GM10266 (cell line): ENCODE measurements around the gene BNIP3.

Experiments
- DNase-seq: peaks from one replicate; pipeline ENCODE4 v3.0.0; 2012; ENCODE audit errors: extremely low spot score
- CTCF ChIP-seq: IDR thresholded peaks from 2 replicates; pipeline ENCODE4 v1.5.1; 2012; ENCODE audit warnings: mild to moderate bottlenecking, low read depth; ENCODE audit not compliant: control insufficient read depth, insufficient read depth; ENCODE audit errors: missing control alignments

BNIP3 gene

DNA sequence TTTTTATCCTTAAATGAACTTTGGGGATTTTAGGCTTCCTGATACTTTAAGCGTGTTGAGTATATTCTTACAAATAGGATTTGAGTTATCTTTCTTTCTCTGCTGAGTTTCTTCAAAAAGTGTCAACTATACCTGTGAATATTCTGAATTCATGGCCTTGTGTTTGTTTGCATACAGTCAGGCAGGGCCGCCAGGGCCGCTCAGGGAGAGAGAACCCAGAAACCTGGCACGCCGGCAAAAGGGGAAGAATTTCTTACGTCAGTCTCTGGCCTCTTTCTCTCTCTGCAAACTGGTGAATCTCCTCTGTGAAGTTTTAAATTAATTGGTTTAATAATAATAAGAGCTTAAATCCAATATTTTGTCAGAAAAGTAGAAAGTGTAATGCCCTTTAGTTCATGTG, 29.3 kb upstream of the BNIP3 start:
- DNase-seq, result no peak
- TF ChIP-seq CTCF, result no peak

DNA sequence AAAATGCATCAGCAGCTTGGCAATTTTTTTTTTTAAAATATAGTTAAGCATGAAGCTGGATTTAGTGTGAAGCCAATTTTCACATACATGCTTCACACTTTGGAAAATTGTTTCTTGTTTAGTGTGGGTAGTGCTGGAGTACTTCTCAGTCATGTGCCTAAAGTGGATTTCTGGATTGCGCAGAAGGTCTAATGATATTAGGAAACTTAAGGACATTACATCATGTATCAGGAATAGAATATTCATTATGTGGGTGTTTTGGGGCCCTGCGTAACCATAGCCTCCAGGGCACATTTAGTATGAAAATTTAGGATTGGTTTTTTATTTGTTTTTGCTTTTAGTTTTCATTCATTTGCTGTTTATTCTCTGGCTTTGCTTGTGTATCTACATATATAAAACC, 28.8 kb upstream of the BNIP3 start:
- no peak for TF ChIP-seq CTCF
- no peak for DNase-seq

DNA sequence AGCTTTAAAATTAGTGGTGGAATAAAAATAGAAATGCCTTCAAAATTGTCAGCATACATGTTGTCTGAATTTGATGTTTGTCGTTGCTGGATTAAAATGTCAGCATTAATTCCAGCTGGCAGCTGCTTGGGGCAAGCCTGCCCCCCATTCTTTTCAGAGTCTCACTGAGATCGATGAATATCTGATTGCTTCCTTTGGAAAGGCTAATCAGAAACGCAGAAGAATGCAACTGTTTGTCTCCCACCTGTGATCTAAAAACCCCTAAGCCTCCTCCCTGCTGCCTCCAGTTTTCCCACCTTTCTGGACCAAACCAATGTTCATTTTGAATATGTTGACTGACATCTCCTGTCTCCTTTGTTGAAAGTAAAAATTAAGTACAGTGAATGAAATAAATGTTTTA, 27.9 kb upstream of the BNIP3 start:
- TF ChIP-seq CTCF, result no peak
- no peak for DNase-seq

DNA sequence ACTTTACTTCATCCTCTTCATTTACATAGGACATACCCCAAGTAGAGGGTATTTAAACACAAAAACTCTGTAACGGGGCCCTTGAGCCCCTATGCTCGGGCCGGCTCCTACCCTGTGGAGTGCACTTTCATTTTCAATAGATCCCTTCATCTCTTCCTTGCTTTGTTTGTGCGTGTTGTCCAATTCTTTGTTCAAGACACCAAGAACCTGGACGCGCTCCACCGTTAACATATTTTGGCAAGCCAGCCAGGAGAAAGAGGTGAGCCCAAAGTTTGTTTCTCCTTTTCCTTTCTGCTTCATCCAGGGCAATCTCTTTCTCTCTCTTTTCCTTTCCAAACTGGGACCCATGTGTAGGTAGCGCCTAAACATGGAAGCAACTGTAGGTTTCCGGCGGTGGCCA, 26.0 kb upstream of the BNIP3 start:
- no peak for TF ChIP-seq CTCF
- DNase-seq, result no peak

DNA sequence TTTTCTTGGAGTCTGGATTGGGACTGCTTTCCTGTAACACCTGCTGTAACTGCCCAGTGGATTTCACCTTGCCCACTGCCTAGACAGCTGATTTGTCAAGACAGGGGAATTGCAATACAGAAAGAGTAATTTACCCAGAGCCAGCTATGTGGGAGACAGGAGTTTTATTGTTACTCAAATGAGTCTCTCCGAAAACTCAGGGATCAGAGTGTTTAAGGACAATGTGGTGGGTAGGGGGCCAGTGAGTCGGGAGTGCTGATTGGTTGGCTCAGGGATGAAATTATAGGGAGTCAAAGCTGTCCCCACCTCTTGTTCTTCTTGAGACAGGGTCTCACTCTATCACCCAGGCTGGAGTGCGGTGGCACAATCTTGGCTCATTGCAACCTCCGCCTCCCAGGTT, 25.2 kb upstream of the BNIP3 start:
- no peak for TF ChIP-seq CTCF
- DNase-seq, result no peak

DNA sequence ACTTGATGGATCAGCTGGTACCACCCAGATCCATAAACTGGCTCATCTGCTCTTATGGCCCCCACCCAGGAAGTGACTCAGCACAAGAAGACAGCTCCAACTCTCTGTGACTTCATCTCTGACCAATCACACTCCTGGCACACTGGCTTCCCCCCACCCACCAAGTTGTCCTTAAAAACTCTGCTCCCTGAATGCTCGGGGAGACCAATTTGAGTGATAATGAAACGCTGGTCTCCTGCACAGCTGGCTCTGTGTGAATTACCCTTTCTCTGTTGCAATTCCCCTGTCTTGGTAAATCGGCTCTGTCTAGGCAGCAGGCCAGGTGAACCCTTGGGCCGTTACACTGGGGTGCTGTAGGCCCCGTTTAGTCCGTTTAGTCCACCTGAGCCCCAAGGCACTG, 23.4 kb upstream of the BNIP3 start:
- no peak for TF ChIP-seq CTCF

GRCh38 chr10:132004052-132004451, 22.3 kb upstream of the BNIP3 start:
- no peak for TF ChIP-seq CTCF
- DNase-seq, result no peak

More for the DNA sequence above, 23.4 kb upstream of the BNIP3 start:
- DNase-seq, result no peak
